Urinary bladder (tissue), 4 donors: ENCODE results near the gene ARHGAP45. TPM values are rescaled to one million over a fixed set of nuclear protein-coding genes. Genes with fewer than 3 reads are reported as not detected.
"Not testable (repeated sequence)": the region's sequence is repeated elsewhere in the genome, so short reads cannot be mapped to it uniquely, and the experiment has no call there.

Source experiments
- DNase-seq: peaks from one replicate; pipeline ENCODE4 v3.0.0-alpha.2; 2015; ENCODE audit errors: extremely low spot score
- H3K27ac ChIP-seq: one replicate; pipeline ENCODE4 v1.5.1; 2013; ENCODE audit warnings: low read depth, mild to moderate bottlenecking, moderate library complexity
- H3K36me3 ChIP-seq: one replicate; pipeline ENCODE4 v1.6.1; 2013; ENCODE audit warnings: mild to moderate bottlenecking, moderate library complexity; ENCODE audit not compliant: insufficient read depth
- H3K4me1 ChIP-seq: one replicate; pipeline ENCODE4 v1.6.1; 2013; ENCODE audit warnings: mild to moderate bottlenecking, moderate library complexity; ENCODE audit not compliant: insufficient read depth
- H3K4me3 ChIP-seq: one replicate; pipeline ENCODE4 v1.5.1; 2013; ENCODE audit warnings: low read depth, low read length
- WGBS: extraction: QIAGEN DNeasy Blood & Tissue Kit; methylation state at CpG from one replicate; pipeline ENCODE4 v1.1.7; 2013; 5-methylcytosine and 5-hydroxymethylcytosine counted together
- polyA plus RNA-seq: library from polyadenylated mRNA; stranded (reverse); fragments of 200-250 nt; gene quantifications from one replicate; pipeline ENCODE4 v1.2.3, GENCODE V29; 2013
- total RNA-seq: library from RNA; depleted of rRNA; stranded (reverse); fragments of >200 nt; gene quantifications from one replicate; pipeline ENCODE4 v1.2.3, GENCODE V29; 2014
- donor health status: healthy with polysubstance abuse.
- donor health status: healthy.

ARHGAP45 gene
- total and polyA plus RNA-seq, 2 donors, result 5.7 to 12.0 TPM

- Histone ChIP-seq H3K4me3 (no peak overlapping the region), H3K36me3 (peaks cover 4% of the 10 kb centered on the region), H3K27ac (no peak overlapping the region), H3K4me1 (peaks cover 2% of the 10 kb centered on the region)
- 90% methylated on average over 25 of the region's 25 CpGs for WGBS
- no peak for DNase-seq
These were observed 40.8 kb downstream of the ARHGAP45 start for GRCh38 chr19:1107661-1108261.

- peaks cover 4% of the 10 kb centered on the region for H3K36me3 ChIP-seq
- 92% methylated on average over 89 of the region's 89 CpGs for WGBS
These were observed 41.5 kb downstream of the ARHGAP45 start for GRCh38 chr19:1108291-1109031.

GRCh38 chr19:1109032-1109551 lies 42.1 kb downstream of the ARHGAP45 start:
- Histone ChIP-seq H3K27ac (no peak overlapping the region), H3K4me1 (peaks cover 2% of the 10 kb centered on the region), H3K4me3 (no peak overlapping the region), H3K36me3 (peaks cover 4% of the 10 kb centered on the region)
- WGBS, result 92% methylated on average over 48 of the region's 48 CpGs
- DNase-seq, result no peak

More at GRCh38 chr19:1108291-1109031, 41.5 kb downstream of the ARHGAP45 start:
- Histone ChIP-seq H3K4me3 (no peak overlapping the region), H3K4me1 (peaks cover 2% of the 10 kb centered on the region), H3K27ac (no peak overlapping the region)
- no peak for DNase-seq

- DNase-seq, result no peak
- Histone ChIP-seq H3K4me1 (peaks cover 2% of the 10 kb centered on the region), H3K36me3 (peaks cover 4% of the 10 kb centered on the region), H3K27ac (no peak overlapping the region), H3K4me3 (no peak overlapping the region)
- 91% methylated on average over 54 of the region's 54 CpGs for WGBS
These were observed 43.0 kb downstream of the ARHGAP45 start for GRCh38 chr19:1109697-1110671.

GRCh38 chr19:1110809-1111640 lies 44.1 kb downstream of the ARHGAP45 start:
- 82% methylated on average over 18 of the region's 18 CpGs for WGBS
- Histone ChIP-seq H3K36me3 (peaks cover 2% of the 10 kb centered on the region), H3K4me1 (no peaks in the 10 kb centered on the region), H3K27ac (no peak overlapping the region), H3K4me3 (no peak overlapping the region)
- no peak for DNase-seq

- 71% methylated on average over 18 of the region's 18 CpGs for WGBS
- no peak overlapping the region for H3K4me3 ChIP-seq
- H3K4me1 ChIP-seq, result no peaks in the 10 kb centered on the region
- H3K27ac ChIP-seq, result no peak overlapping the region
- no peak for DNase-seq
- no peaks in the 10 kb centered on the region for H3K36me3 ChIP-seq
These were observed 44.8 kb downstream of the ARHGAP45 start for GRCh38 chr19:1111641-1112267.

GRCh38 chr19:1112268-1113029 lies 45.5 kb downstream of the ARHGAP45 start:
- no peak for DNase-seq
- no peaks in the 10 kb centered on the region for H3K4me1 ChIP-seq
- 65% methylated on average over 71 of the region's 71 CpGs for WGBS
- H3K4me3 ChIP-seq, result no peak overlapping the region
- H3K36me3 ChIP-seq, result peaks cover 4% of the 10 kb centered on the region
- no peak overlapping the region for H3K27ac ChIP-seq

GRCh38 chr19:1113030-1113985 lies 46.3 kb downstream of the ARHGAP45 start:
- no peak overlapping the region for H3K4me3 ChIP-seq
- peak overlapping the region; percentile 31 for H3K27ac ChIP-seq
- DNase-seq, result no peak
- peaks cover 6% of the 10 kb centered on the region for H3K36me3 ChIP-seq
- H3K4me1 ChIP-seq, result no peaks in the 10 kb centered on the region
- 22% methylated on average over 44 of the region's 44 CpGs for WGBS

- no peak overlapping the region for H3K27ac ChIP-seq
- WGBS, result 92% methylated on average over 25 of the region's 25 CpGs
- no peaks in the 10 kb centered on the region for H3K4me1 ChIP-seq
- H3K36me3 ChIP-seq, result peaks cover 6% of the 10 kb centered on the region
- H3K4me3 ChIP-seq, result no peak overlapping the region
- no peak for DNase-seq
These were observed 47.1 kb downstream of the ARHGAP45 start for GRCh38 chr19:1113986-1114483.

- not testable (repeated sequence) for H3K4me1 ChIP-seq, H3K36me3 ChIP-seq, DNase-seq, H3K4me3 ChIP-seq, H3K27ac ChIP-seq
- WGBS, result 96% methylated on average over 9 of the region's 9 CpGs
These were observed 47.8 kb downstream of the ARHGAP45 start for GRCh38 chr19:1114728-1115127.
